ENCODE data around the gene ANKRD40.

DNA sequence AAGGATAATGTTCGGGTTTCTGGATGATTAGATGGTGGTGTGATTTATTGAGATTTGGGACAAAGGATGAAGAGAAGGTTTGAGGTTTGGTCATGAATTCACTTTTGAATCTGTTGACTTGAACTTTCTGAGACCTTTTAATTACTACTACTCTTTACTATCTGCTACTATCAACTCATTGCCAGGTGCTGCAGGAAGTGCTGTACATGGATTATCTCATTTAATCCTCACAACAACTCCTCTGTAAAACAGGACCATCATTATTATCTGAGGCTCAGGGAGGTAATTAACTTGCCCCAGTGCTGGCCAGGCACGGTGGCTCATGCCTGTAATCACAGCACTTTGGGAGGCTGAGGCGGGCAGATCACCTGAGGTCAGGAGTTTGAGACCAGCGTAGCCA, 2.9 kb upstream of the ANKRD40 start:
- TF ChIP-seq CTCF (IDR thresholded peaks at IDR 0.05; ENCODE audit: low read length), result no peak
- TF ChIP-seq EZH2phosphoT487 (IDR thresholded peaks at IDR 0.05; ENCODE audit: low read length), result no peak
- TF ChIP-seq EZH2 (optimal IDR thresholded peaks at IDR 0.05; ENCODE audit: low read depth, low read length), result no peak

Measured in MM.1S (cell line).